HCT116 (cell line): ENCODE data around the gene POLR2J. TPM values are rescaled to one million over a fixed set of nuclear protein-coding genes. Genes with fewer than 3 reads are reported as not detected.

ENCODE experiments used
- ATAC-seq: fragments of 200-7000 bp; cut with Tn5 transposase; 2 replicates; pipeline ENCODE4 v1.9.1; 2020; ENCODE audit warnings: mild to moderate bottlenecking, moderate library complexity
- BruUV-seq: library from RNA; stranded (reverse); fragments of 400-500 nt; replicated peaks from 2 replicates; lab custom pipeline; 2021; lab: Mats Ljungman, UMichigan
- CTCF ChIA-PET: fragments of 300-600 bp; sonication (Branson Sonifier 250); formaldehyde crosslinking; loops from one replicate; lab custom pipeline; 2021; ENCODE audit warnings: antibody characterized with exemption; lab: Charles Lee
- POLR2A ChIA-PET: fragments of 300-600, 350-600 bp; sonication (Branson Sonifier 250); formaldehyde crosslinking; loops from one replicate; lab custom pipeline; 2021; ENCODE audit warnings: antibody characterized with exemption; lab: Charles Lee
- RAD21 ChIA-PET, 2 experiments: fragments of 300-600 bp; sonication (Branson Sonifier 250); formaldehyde crosslinking; loops; one replicate each; lab custom pipeline; 2023; ENCODE audit warnings: low total read pairs in 2 of 2; ENCODE audit not compliant: uncharacterized antibody in 2 of 2, unreplicated experiment in 2 of 2, low non-redundant PET in 1 of 2; lab: Charles Lee
- DNase-seq: peaks from one replicate; pipeline ENCODE4 v3.0.0-alpha.2; 2010; ENCODE audit warnings: low read depth, low spot score
- H2AFZ ChIP-seq: fragments of 200-600 bp; shearing (Covaris generic), sonication (generic); 2 replicates; pipeline ENCODE4 v1.6.1; 2017; ENCODE audit warnings: low read depth, mixed run types, mixed read lengths, antibody characterized with exemption, low read length; ENCODE audit not compliant: poor library complexity, severe bottlenecking
- H3K27ac ChIP-seq: 2 replicates; pipeline ENCODE4 v1.5.1; 2012; ENCODE audit warnings: low read depth, low read length
- H3K27me3 ChIP-seq: fragments of 200-600 bp; sonication (generic); 2 replicates; pipeline ENCODE4 v1.6.1; 2016; ENCODE audit warnings: mixed run types, low read length, mixed read lengths; ENCODE audit not compliant: insufficient read depth
- H3K36me3 ChIP-seq, 2 experiments: fragments of 200-500 bp in 1 of 2; fragments of 200-600 bp in 1 of 2; sonication (Bioruptor generic) in 1 of 2; sonication (generic) in 1 of 2; 2 replicates each; pipeline versions ENCODE4 v1.5.1 to v1.6.1; 2014 to 2016; ENCODE audit warnings: low read length in 2 of 2, inconsistent platforms in 1 of 2, mixed read lengths in 1 of 2, mixed run types in 1 of 2; ENCODE audit not compliant: insufficient read depth in 2 of 2, control insufficient read depth in 1 of 2
- H3K4me1 ChIP-seq, 2 experiments: fragments of 200-600 bp in 1 of 2; sonication (generic) in 1 of 2; 2 replicates each; pipeline versions ENCODE4 v1.5.1 to v1.6.1; 2012 to 2017; ENCODE audit warnings: low read length in 2 of 2, inconsistent platforms in 1 of 2, mild to moderate bottlenecking in 1 of 2, mixed read lengths in 1 of 2, mixed run types in 1 of 2, moderate library complexity in 1 of 2; ENCODE audit not compliant: insufficient read depth in 2 of 2, control insufficient read depth in 1 of 2
- H3K4me2 ChIP-seq: fragments of 200-600 bp; sonication (generic); 2 replicates; pipeline ENCODE4 v1.6.1; 2017; ENCODE audit warnings: mixed run types, low read length, mixed read lengths
- H3K4me3 ChIP-seq, 2 experiments: fragments of 200-600 bp in 1 of 2; sonication (generic) in 1 of 2; replicated peaks in 1 of 2; 2 replicates each; pipeline ENCODE4 v1.5.1; 2011 to 2016; ENCODE audit warnings: low read length in 2 of 2, control low read depth in 1 of 2, low read depth in 1 of 2, mild to moderate bottlenecking in 1 of 2, mixed read lengths in 1 of 2, mixed run types in 1 of 2
- H3K79me2 ChIP-seq: fragments of 200-600 bp; sonication (generic); 2 replicates; pipeline ENCODE4 v1.6.1; 2017; ENCODE audit warnings: mild to moderate bottlenecking, mixed run types, low read length, moderate library complexity, mixed read lengths; ENCODE audit not compliant: insufficient read depth
- H3K9ac ChIP-seq: fragments of 200-600 bp; sonication (generic); 2 replicates; pipeline ENCODE4 v1.6.1; 2016; ENCODE audit warnings: low read length, mixed read lengths
- H3K9me2 ChIP-seq: fragments of 200-600 bp; sonication (generic), shearing (Covaris generic); 2 replicates; pipeline ENCODE4 v1.6.1; 2017; ENCODE audit warnings: mixed run types, mild to moderate bottlenecking, moderate library complexity; ENCODE audit not compliant: insufficient read depth
- H3K9me3 ChIP-seq, 2 experiments: fragments of 200-500 bp in 1 of 2; fragments of 200-600 bp in 1 of 2; sonication (Bioruptor generic) in 1 of 2; sonication (generic) in 1 of 2; 2 replicates each; pipeline ENCODE4 v1.6.1; 2014 to 2017; ENCODE audit warnings: low read length in 2 of 2, mixed read lengths in 2 of 2, inconsistent platforms in 1 of 2, low read depth in 1 of 2, mild to moderate bottlenecking in 1 of 2, mixed run types in 1 of 2, moderate library complexity in 1 of 2; ENCODE audit not compliant: control insufficient read depth in 1 of 2, insufficient read depth in 1 of 2
- H4K20me1 ChIP-seq: fragments of 200-600 bp; sonication (generic), shearing (Covaris generic); 2 replicates; pipeline ENCODE4 v1.6.1; 2017; ENCODE audit warnings: mixed run types, mild to moderate bottlenecking, moderate library complexity; ENCODE audit not compliant: insufficient read depth
- CBX3 ChIP-seq: IDR thresholded peaks from 2 replicates; pipeline ENCODE4 v1.6.1; 2012; ENCODE audit warnings: low read depth
- CEBPB ChIP-seq: IDR thresholded peaks from 2 replicates; pipeline ENCODE4 v1.6.1; 2012; ENCODE audit warnings: low read depth
- EGR1 ChIP-seq: IDR thresholded peaks from 2 replicates; pipeline ENCODE4 v1.6.1; 2012; ENCODE audit warnings: low read depth
- ELF1 ChIP-seq: IDR thresholded peaks from 2 replicates; pipeline ENCODE4 v1.6.1; 2012; ENCODE audit warnings: low read depth, borderline replicate concordance
- RAD21 ChIP-seq: IDR thresholded peaks from 2 replicates; pipeline ENCODE4 v1.6.1; 2012; ENCODE audit warnings: low read depth, mild to moderate bottlenecking
- REST ChIP-seq: IDR thresholded peaks from 2 replicates; pipeline ENCODE4 v1.6.1; 2012; ENCODE audit warnings: low read depth
- SP1 ChIP-seq: IDR thresholded peaks from 2 replicates; pipeline ENCODE4 v1.6.1; 2012; ENCODE audit warnings: low read depth
- ZNF274 ChIP-seq: fragments of 200-500 bp; sonication (Bioruptor generic); IDR thresholded peaks from 2 replicates; pipeline ENCODE4 v1.6.1; 2014; ENCODE audit warnings: mild to moderate bottlenecking, low read depth, low read length, inconsistent platforms
- intact Hi-C: fragments of 100-400 bp; cut with micrococcal nuclease; formaldehyde crosslinking; loops from 2 replicates; pipeline ENCODE4 v1.10.0; 2022
- total RNA-seq: library from RNA; stranded (reverse); gene quantifications from one replicate; pipeline ENCODE4 v1.2.1, GENCODE V29; 2021; ENCODE audit not compliant: unreplicated experiment

The POLR2J gene
- total RNA-seq, 1 experiment from 2014 or later, result 54.9 TPM

- RAD21 ChIA-PET, result no interaction called here
- peak overlapping the region; percentile 6; the same call in 1 of the 2 replicates for H3K4me2 ChIP-seq
- H3K9me3 ChIP-seq, result no peaks in the 10 kb centered on the region
- DNase-seq (no peak), ATAC-seq (no peak)
- BruUV-seq, result no TSS peak
- H3K4me1 ChIP-seq, result peaks cover 15 to 39% of the 10 kb centered on the region in 2 experiments
- no peaks in the 10 kb centered on the region for H3K9me2 ChIP-seq
- H3K36me3 ChIP-seq, result no peaks in the 10 kb centered on the region; a peak in 1 of 4 replicates
- H3K27me3 ChIP-seq, result no peaks in the 10 kb centered on the region
- no peaks in the 10 kb centered on the region for H4K20me1 ChIP-seq
- CTCF ChIA-PET, result no interaction called here
- no peak overlapping the region for H3K27ac ChIP-seq
- POLR2A ChIA-PET, result no interaction called here
- H3K4me3 ChIP-seq, result no peak overlapping the region
- intact Hi-C loops, result no loop called here
- no peak overlapping the region for H2AFZ ChIP-seq
- no peaks in the 10 kb centered on the region for H3K79me2 ChIP-seq
- H3K9ac ChIP-seq, result no peak overlapping the region
- TF ChIP-seq ZNF274, result no peak
- TF ChIP-seq CEBPB, result no peak
- no peak for TF ChIP-seq REST
- no peak for TF ChIP-seq EGR1
- TF ChIP-seq RAD21, result no peak
- no peak for TF ChIP-seq CBX3
- TF ChIP-seq SP1, result no peak
- no peak for TF ChIP-seq ELF1
These were observed 33.6 kb downstream of the POLR2J start for GRCh38 chr7:102444961-102445673.
